ENCODE data around the gene SLC44A3. TPM values are rescaled to one million over a fixed set of nuclear protein-coding genes. Genes with fewer than 3 reads are reported as not detected.

SLC44A3 gene
- total RNA-seq, 1 experiment from 2014 or later, result 16.9 TPM

DNA sequence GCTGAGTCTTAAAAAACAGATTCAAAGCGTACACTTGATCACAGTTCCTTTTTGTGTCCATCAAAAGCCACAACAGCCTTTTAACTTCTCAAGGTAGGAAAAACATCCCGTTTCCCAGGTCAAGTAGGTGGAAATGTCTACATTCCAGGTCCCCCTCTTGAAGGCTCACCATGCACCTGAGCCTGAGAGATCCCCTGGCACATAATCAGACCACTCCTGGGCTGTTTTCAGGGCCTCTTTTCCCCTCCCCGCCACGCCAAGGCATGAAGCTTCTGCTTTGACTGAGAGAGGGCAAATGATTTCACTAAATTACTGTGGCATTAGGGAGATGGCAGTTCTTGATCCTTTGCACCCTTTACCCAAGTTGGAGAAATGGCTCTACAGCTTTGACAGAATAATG, 85.0 kb downstream of the SLC44A3 start:
- no TSS peak for BruUV-seq (replicated peaks)
- ChIA-PET CTCF (no interaction called here), POLR2A (no interaction called here)
- H3K9me3 Mint-ChIP-seq (ENCODE audit: unreplicated experiment), result no peaks in the 10 kb centered on the region
- H3K36me3 Mint-ChIP-seq (ENCODE audit: insufficient read depth, unreplicated experiment), result peaks cover 89% of the 10 kb centered on the region
- H3K4me1 Mint-ChIP-seq (ENCODE audit: low read depth, unreplicated experiment), result peaks cover 20% of the 10 kb centered on the region
- TF ChIP-seq, protein P1, sequence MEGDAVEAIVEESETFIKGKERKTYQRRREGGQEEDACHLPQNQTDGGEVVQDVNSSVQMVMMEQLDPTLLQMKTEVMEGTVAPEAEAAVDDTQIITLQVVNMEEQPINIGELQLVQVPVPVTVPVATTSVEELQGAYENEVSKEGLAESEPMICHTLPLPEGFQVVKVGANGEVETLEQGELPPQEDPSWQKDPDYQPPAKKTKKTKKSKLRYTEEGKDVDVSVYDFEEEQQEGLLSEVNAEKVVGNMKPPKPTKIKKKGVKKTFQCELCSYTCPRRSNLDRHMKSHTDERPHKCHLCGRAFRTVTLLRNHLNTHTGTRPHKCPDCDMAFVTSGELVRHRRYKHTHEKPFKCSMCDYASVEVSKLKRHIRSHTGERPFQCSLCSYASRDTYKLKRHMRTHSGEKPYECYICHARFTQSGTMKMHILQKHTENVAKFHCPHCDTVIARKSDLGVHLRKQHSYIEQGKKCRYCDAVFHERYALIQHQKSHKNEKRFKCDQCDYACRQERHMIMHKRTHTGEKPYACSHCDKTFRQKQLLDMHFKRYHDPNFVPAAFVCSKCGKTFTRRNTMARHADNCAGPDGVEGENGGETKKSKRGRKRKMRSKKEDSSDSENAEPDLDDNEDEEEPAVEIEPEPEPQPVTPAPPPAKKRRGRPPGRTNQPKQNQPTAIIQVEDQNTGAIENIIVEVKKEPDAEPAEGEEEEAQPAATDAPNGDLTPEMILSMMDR (IDR thresholded peaks at IDR 0.05; ENCODE audit: insufficient read depth in 1 of 2, low read depth in 1 of 2, low read length in 1 of 2, severe bottlenecking in 1 of 2, unreplicated experiment in 1 of 2), result no peak
- no peak overlapping the region for H3K4me3 Mint-ChIP-seq (ENCODE audit: unreplicated experiment)
- DNase-seq, result no peak
- no peak overlapping the region for H3K4me3 ChIP-seq (ENCODE audit: low read depth, low read length)
- H3K27me3 ChIP-seq (replicated peaks; ENCODE audit: control insufficient read depth, insufficient read depth, low read length), result no peaks in the 10 kb centered on the region
- H3K27ac Mint-ChIP-seq (ENCODE audit: unreplicated experiment), result no peak overlapping the region
- no peaks in the 10 kb centered on the region for H3K27me3 Mint-ChIP-seq (ENCODE audit: insufficient read depth, unreplicated experiment)
- intact Hi-C loops (cut with micrococcal nuclease; ENCODE audit: unreplicated experiment), result no loop called here
- no peaks in the 10 kb centered on the region for H3K9me3 ChIP-seq
- H3K36me3 ChIP-seq (ENCODE audit: control insufficient read depth, insufficient read depth, low read length), result no peaks in the 10 kb centered on the region
- no peaks in the 10 kb centered on the region for H3K4me1 ChIP-seq

DNA sequence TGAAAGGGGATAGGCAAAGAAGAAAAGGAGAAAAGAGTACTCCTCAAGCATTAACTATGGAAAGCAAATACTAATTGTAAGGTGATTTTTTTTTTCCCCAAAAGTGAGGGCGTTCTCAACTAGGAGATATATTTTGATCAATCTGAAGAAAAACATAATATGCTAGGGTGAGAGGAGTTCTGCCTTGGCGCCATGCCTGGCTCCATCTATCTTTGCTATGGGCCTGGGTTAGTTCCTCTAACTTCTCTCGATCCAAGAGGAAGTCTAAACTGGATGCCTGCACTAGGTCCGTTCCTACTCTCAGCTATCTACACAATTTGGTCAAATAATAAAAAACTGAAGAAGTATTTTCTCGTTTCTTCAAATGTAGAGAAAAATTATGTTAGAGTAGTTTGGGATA, 86.2 kb downstream of the SLC44A3 start:
- no peaks in the 10 kb centered on the region for H3K36me3 ChIP-seq (ENCODE audit: control insufficient read depth, insufficient read depth, low read length)
- Mint-ChIP-seq H3K36me3 (ENCODE audit: insufficient read depth, unreplicated experiment) (peaks cover 90% of the 10 kb centered on the region), H3K27me3 (ENCODE audit: insufficient read depth, unreplicated experiment) (no peaks in the 10 kb centered on the region), H3K9me3 (ENCODE audit: unreplicated experiment) (no peaks in the 10 kb centered on the region), H3K4me1 (ENCODE audit: low read depth, unreplicated experiment) (peaks cover 28% of the 10 kb centered on the region), H3K27ac (ENCODE audit: unreplicated experiment) (no peak overlapping the region), H3K4me3 (ENCODE audit: unreplicated experiment) (no peak overlapping the region)
- H3K4me3 ChIP-seq (ENCODE audit: low read depth, low read length), result no peak overlapping the region
- intact Hi-C loops (cut with micrococcal nuclease; ENCODE audit: unreplicated experiment), result no loop called here
- no TSS peak for BruUV-seq (replicated peaks)
- H3K9me3 ChIP-seq, result no peaks in the 10 kb centered on the region
- TF ChIP-seq, protein P1 (IDR thresholded peaks at IDR 0.05; ENCODE audit: insufficient read depth in 1 of 2, low read depth in 1 of 2, low read length in 1 of 2, severe bottlenecking in 1 of 2, unreplicated experiment in 1 of 2), result no peak
- POLR2A ChIA-PET, result no interaction called here
- H3K27me3 ChIP-seq (replicated peaks; ENCODE audit: control insufficient read depth, insufficient read depth, low read length), result no peaks in the 10 kb centered on the region
- CTCF ChIA-PET, result no interaction called here
- no peak for DNase-seq
- H3K4me1 ChIP-seq, result no peaks in the 10 kb centered on the region

DNA sequence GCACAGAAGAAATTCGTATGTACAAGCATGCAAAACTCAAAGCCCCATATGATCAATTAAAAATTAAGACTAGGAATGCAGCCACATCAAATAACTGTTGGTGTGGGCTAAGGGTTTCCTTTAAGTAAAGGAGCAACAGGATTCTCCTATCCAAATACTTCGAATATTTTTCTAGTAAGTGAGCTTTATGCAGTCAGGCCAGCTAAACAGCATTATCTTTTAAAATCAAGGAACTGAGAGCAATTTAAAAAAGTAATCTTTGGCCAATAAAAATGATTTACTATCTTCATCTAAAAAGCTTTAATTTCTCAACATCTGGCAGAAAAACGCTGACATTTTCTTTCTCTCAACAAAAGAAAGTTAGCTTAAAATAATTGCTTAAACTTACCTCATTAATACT, 87.0 kb downstream of the SLC44A3 start:
- Mint-ChIP-seq H3K27ac (ENCODE audit: unreplicated experiment) (no peak overlapping the region), H3K4me1 (ENCODE audit: low read depth, unreplicated experiment) (peaks cover 28% of the 10 kb centered on the region), H3K4me3 (ENCODE audit: unreplicated experiment) (no peak overlapping the region), H3K27me3 (ENCODE audit: insufficient read depth, unreplicated experiment) (no peaks in the 10 kb centered on the region), H3K9me3 (ENCODE audit: unreplicated experiment) (no peaks in the 10 kb centered on the region), H3K36me3 (ENCODE audit: insufficient read depth, unreplicated experiment) (peaks cover 83% of the 10 kb centered on the region)
- no peak for DNase-seq
- CTCF ChIA-PET, result interaction anchor here (0.6 to 1.4 kb wide), 3 partner anchors 53 to 135 kb away, joined by 3 to 5 read pairs (median 3); no protein-coding TSS in a partner anchor
- POLR2A ChIA-PET, result no interaction called here
- TF ChIP-seq, protein P1 (IDR thresholded peaks at IDR 0.05; ENCODE audit: insufficient read depth in 1 of 2, low read depth in 1 of 2, low read length in 1 of 2, severe bottlenecking in 1 of 2, unreplicated experiment in 1 of 2), result no peak
- no peaks in the 10 kb centered on the region for H3K9me3 ChIP-seq
- no peak overlapping the region for H3K4me3 ChIP-seq (ENCODE audit: low read depth, low read length)
- intact Hi-C loops (cut with micrococcal nuclease; ENCODE audit: unreplicated experiment), result no loop called here
- H3K4me1 ChIP-seq, result no peaks in the 10 kb centered on the region
- no peaks in the 10 kb centered on the region for H3K36me3 ChIP-seq (ENCODE audit: control insufficient read depth, insufficient read depth, low read length)
- BruUV-seq (replicated peaks), result no TSS peak
- no peaks in the 10 kb centered on the region for H3K27me3 ChIP-seq (replicated peaks; ENCODE audit: control insufficient read depth, insufficient read depth, low read length)
